OCI-LY1 (cell line): Measurements from ENCODE around the gene MKRN2OS.

Source experiments
- H2AFZ ChIP-seq: fragments of 200-600 bp; sonication (generic), shearing (Covaris generic); 2 replicates; pipeline ENCODE4 v1.6.0; 2014; ENCODE audit warnings: antibody characterized with exemption, mild to moderate bottlenecking, low read length
- H3F3A ChIP-seq: fragments of 200-600 bp; sonication (generic), shearing (Covaris generic); 2 replicates; pipeline ENCODE4 v1.6.0; 2014; ENCODE audit warnings: mild to moderate bottlenecking, antibody characterized with exemption, low read length, moderate library complexity; ENCODE audit not compliant: insufficient read depth
- H3K27ac ChIP-seq: fragments of 200-600 bp; sonication (generic); 2 replicates; pipeline ENCODE4 v1.5.1; 2014; ENCODE audit warnings: low read length, mixed run types, mild to moderate bottlenecking, low read depth; ENCODE audit not compliant: poor library complexity, severe bottlenecking
- H3K27me3 ChIP-seq: fragments of 200-600 bp; sonication (generic); 2 replicates; pipeline ENCODE4 v1.6.0; 2014; ENCODE audit warnings: antibody characterized with exemption, mild to moderate bottlenecking, low read length, moderate library complexity; ENCODE audit not compliant: insufficient read depth
- H3K36me3 ChIP-seq: fragments of 200-600 bp; sonication (generic); 2 replicates; pipeline ENCODE4 v1.6.1; 2014; ENCODE audit warnings: mild to moderate bottlenecking, antibody characterized with exemption, low read length, moderate library complexity, mixed read lengths; ENCODE audit not compliant: insufficient read depth
- H3K4me1 ChIP-seq: fragments of 200-600 bp; sonication (generic); 2 replicates; pipeline ENCODE4 v1.5.1; 2014; ENCODE audit warnings: mild to moderate bottlenecking, low read length, moderate library complexity; ENCODE audit not compliant: insufficient read depth, severe bottlenecking
- H3K4me2 ChIP-seq: fragments of 200-600 bp; sonication (generic), shearing (Covaris generic); 2 replicates; pipeline ENCODE4 v1.6.1; 2014; ENCODE audit warnings: low read length
- H3K4me3 ChIP-seq: fragments of 200-600 bp; sonication (generic); 2 replicates; pipeline ENCODE4 v1.5.1; 2014; ENCODE audit warnings: low read length, low read depth, mild to moderate bottlenecking, mixed read lengths; ENCODE audit not compliant: poor library complexity, severe bottlenecking
- H3K79me2 ChIP-seq: fragments of 200-600 bp; shearing (Covaris generic); 2 replicates; pipeline ENCODE4 v1.6.1; 2016; ENCODE audit warnings: mixed run types, low read length, mixed read lengths; ENCODE audit not compliant: insufficient read depth
- H3K9ac ChIP-seq: fragments of 200-600 bp; sonication (generic), shearing (Covaris generic); 2 replicates; pipeline ENCODE4 v1.6.1; 2014; ENCODE audit warnings: mild to moderate bottlenecking, low read length, mixed read lengths
- H3K9me2 ChIP-seq: fragments of 200-600 bp; sonication (generic), shearing (Covaris generic); 2 replicates; pipeline ENCODE4 v1.6.1; 2014; ENCODE audit warnings: low read depth, mild to moderate bottlenecking, low read length, mixed read lengths
- H3K9me3 ChIP-seq: fragments of 200-600 bp; shearing (Covaris generic); 2 replicates; pipeline ENCODE4 v1.6.1; 2014; ENCODE audit warnings: low read length, mixed read lengths
- H4K20me1 ChIP-seq: fragments of 200-600 bp; sonication (generic), shearing (Covaris generic); 2 replicates; pipeline ENCODE4 v1.6.0; 2016; ENCODE audit warnings: mild to moderate bottlenecking, low read length; ENCODE audit not compliant: insufficient read depth
- CTCF ChIP-seq: fragments of 200-600 bp; sonication (generic), shearing (Covaris generic); IDR thresholded peaks from 2 replicates; pipeline ENCODE4 v1.5.1; 2017; ENCODE audit warnings: mild to moderate bottlenecking, antibody characterized with exemption, low read length, moderate library complexity, mixed read lengths
- EZH2 ChIP-seq: fragments of 200-600 bp; sonication (generic), shearing (Covaris generic); IDR thresholded peaks from 2 replicates; pipeline ENCODE4 v1.8.0; 2017; ENCODE audit warnings: borderline replicate concordance, mixed run types, mild to moderate bottlenecking, antibody characterized with exemption, low read length, moderate library complexity, mixed read lengths

Gene MKRN2OS

GRCh38 chr3:12507591-12508281 is 37.6 kb downstream of the MKRN2OS start:
- Histone ChIP-seq H3K4me2 (no peak overlapping the region), H3K36me3 (peaks cover 31% of the 10 kb centered on the region), H3K79me2 (no peaks in the 10 kb centered on the region), H4K20me1 (no peaks in the 10 kb centered on the region), H3K9me3 (no peaks in the 10 kb centered on the region), H3K27ac (no peak overlapping the region), H3K27me3 (no peaks in the 10 kb centered on the region), H2AFZ (no peak overlapping the region), H3K4me1 (no peaks in the 10 kb centered on the region), H3K4me3 (no peak overlapping the region), H3K9ac (no peak overlapping the region), H3F3A (no peaks in the 10 kb centered on the region), H3K9me2 (no peaks in the 10 kb centered on the region)
- TF ChIP-seq EZH2 (no peak), CTCF (no peak)

DNA sequence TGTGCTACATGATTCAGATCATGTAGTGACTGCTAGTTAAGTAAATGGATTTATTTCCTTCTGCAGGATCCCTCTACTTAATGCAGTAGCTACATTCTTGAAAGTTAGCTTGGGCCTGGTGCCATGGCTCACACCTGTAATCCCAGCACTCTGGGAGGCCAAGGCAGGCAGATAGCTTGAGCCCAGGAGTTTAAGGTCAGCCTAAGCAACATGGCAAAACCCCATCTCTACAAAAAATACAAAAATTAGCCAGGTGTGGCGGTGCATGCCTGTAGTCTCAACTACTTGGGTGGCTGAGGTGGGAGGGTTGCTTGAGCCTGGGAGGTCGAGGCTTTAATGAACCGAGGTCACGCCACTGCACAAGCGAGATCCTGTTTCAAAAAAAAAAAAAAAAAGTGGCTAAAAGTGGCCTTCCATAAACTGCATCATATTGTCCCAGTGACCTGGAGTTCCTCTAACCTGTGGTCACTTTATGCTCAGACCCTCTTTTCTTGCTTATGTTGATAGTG is 39.0 kb downstream of the MKRN2OS start:
- no peaks in the 10 kb centered on the region for H3K79me2 ChIP-seq
- peaks cover 31% of the 10 kb centered on the region for H3K36me3 ChIP-seq
- no peak overlapping the region for H2AFZ ChIP-seq
- H4K20me1 ChIP-seq = no peaks in the 10 kb centered on the region
- H3K4me2 ChIP-seq = no peak overlapping the region
- no peak overlapping the region for H3K9ac ChIP-seq
- H3K27me3 ChIP-seq = no peaks in the 10 kb centered on the region
- TF ChIP-seq EZH2 = no peak
- no peak for TF ChIP-seq CTCF
- no peak overlapping the region for H3K27ac ChIP-seq
- no peaks in the 10 kb centered on the region for H3K4me1 ChIP-seq
- H3K9me2 ChIP-seq = no peaks in the 10 kb centered on the region
- no peak overlapping the region for H3K4me3 ChIP-seq
- no peaks in the 10 kb centered on the region for H3K9me3 ChIP-seq
- no peaks in the 10 kb centered on the region for H3F3A ChIP-seq

DNA sequence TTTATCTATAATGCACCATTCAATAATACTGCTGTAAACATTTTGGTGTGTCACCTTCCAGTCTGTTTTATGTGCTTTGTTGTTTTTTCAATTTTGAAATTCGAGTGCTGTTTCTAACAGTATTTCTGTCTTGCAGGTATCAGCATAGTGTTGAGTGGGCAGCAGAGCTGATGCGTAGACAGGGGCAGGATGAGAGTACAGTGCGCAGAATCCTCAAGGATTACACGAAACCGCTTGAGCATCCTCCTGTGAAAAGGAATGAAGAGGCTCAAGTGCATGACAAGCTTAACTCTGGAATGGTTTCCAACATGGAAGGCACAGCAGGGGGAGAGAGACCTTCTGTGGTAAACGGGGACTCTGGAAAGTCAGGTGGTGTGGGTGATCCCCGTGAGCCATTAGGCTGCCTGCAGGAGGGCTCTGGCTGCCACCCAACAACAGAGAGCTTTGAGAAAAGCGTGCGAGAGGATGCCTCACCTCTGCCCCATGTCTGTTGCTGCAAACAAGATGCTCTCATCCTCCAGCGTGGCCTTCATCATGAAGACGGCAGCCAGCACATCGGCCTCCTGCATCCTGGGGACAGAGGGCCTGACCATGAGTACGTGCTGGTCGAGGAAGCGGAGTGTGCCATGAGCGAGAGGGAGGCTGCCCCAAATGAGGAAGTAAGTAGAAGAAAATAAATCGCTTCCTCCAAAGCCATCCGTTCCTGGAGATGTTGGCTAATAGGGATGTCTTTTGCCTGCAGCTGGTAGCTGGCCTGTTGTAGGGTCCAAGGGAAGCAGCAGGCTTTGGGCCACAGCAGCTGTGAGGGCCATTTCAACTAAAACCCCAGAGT is 42.0 kb downstream of the MKRN2OS start:
- Histone ChIP-seq H3K79me2 (no peaks in the 10 kb centered on the region), H3K9me2 (no peaks in the 10 kb centered on the region), H3K36me3 (peaks cover 57% of the 10 kb centered on the region), H3K4me3 (no peak overlapping the region), H3K4me2 (no peak overlapping the region), H3K27me3 (no peaks in the 10 kb centered on the region), H3K9ac (no peak overlapping the region), H3K9me3 (no peaks in the 10 kb centered on the region), H2AFZ (no peak overlapping the region), H3K4me1 (no peaks in the 10 kb centered on the region), H3K27ac (no peak overlapping the region), H3F3A (no peaks in the 10 kb centered on the region), H4K20me1 (no peaks in the 10 kb centered on the region)
- TF ChIP-seq EZH2 (no peak), CTCF (no peak)
